Measurements from ENCODE around the gene SYPL1.

SYPL1 gene

GRCh38 chr7:106121189-106121810 is 9.2 kb upstream of the SYPL1 start:
- no peak for DNase-seq

GRCh38 chr7:106120500-106120899 is 8.4 kb upstream of the SYPL1 start:
- DNase-seq: no peak

- no peak for DNase-seq
Measured at GRCh38 chr7:106119719-106120118, 7.6 kb upstream of the SYPL1 start.

- no peak for DNase-seq
Measured at GRCh38 chr7:106117786-106118544, 5.9 kb upstream of the SYPL1 start.

- no peak for DNase-seq
Measured at GRCh38 chr7:106116161-106116704, 4.1 kb upstream of the SYPL1 start.

GRCh38 chr7:106114716-106115383 is 2.7 kb upstream of the SYPL1 start:
- DNase-seq: no peak

- no peak for DNase-seq
Measured at GRCh38 chr7:106112972-106113421, 885 bp upstream of the SYPL1 start.

- no peak for DNase-seq
Measured at GRCh38 chr7:106111655-106112117, 426 bp downstream of the SYPL1 start.

- no peak for DNase-seq
Measured at GRCh38 chr7:106110885-106111654, 1.0 kb downstream of the SYPL1 start.

- DNase-seq: no peak
Measured at GRCh38 chr7:106110238-106110560, 1.9 kb downstream of the SYPL1 start.

GRCh38 chr7:106109521-106110237 is 2.4 kb downstream of the SYPL1 start:
- DNase-seq: no peak

GRCh38 chr7:106108991-106109390 is 3.1 kb downstream of the SYPL1 start:
- no peak for DNase-seq

- DNase-seq: no peak
Measured at GRCh38 chr7:106104721-106105260, 7.3 kb downstream of the SYPL1 start.

- no peak for DNase-seq
Measured at GRCh38 chr7:106102387-106102966, 9.6 kb downstream of the SYPL1 start.

GRCh38 chr7:106101726-106102125 is 10.4 kb downstream of the SYPL1 start:
- DNase-seq: no peak

- DNase-seq: no peak
Measured at GRCh38 chr7:106100863-106101629, 11.1 kb downstream of the SYPL1 start.

- DNase-seq: no peak
Measured at GRCh38 chr7:106099539-106099938, 12.6 kb downstream of the SYPL1 start.

GRCh38 chr7:106098889-106099288 is 13.2 kb downstream of the SYPL1 start:
- DNase-seq: no peak

GRCh38 chr7:106095634-106096033 is 16.5 kb downstream of the SYPL1 start:
- no peak for DNase-seq

GRCh38 chr7:106094780-106095179 is 17.3 kb downstream of the SYPL1 start:
- no peak for DNase-seq

- no peak for DNase-seq
Measured at GRCh38 chr7:106092204-106092603, 19.9 kb downstream of the SYPL1 start.

All from T1000 (cell line).